Ascending aorta (tissue), 2 donors: ENCODE data around the gene ATP6V1E1. TPM values are rescaled to one million over a fixed set of nuclear protein-coding genes. Genes with fewer than 3 reads are reported as not detected.

Experiments used
- DNase-seq, 2 donors: peaks; one replicate each; pipeline ENCODE4 v3.0.0-alpha.2; 2019; ENCODE audit warnings: low spot score in 2 of 2
- H3K27ac ChIP-seq, 2 donors: fragments of 200-600 bp; sonication (generic); one replicate each; pipeline ENCODE4 v1.5.1; 2016 to 2017; ENCODE audit warnings: mild to moderate bottlenecking in 1 of 2
- H3K27me3 ChIP-seq: fragments of 200-600 bp; sonication (generic); one replicate; pipeline ENCODE4 v1.5.1; 2017
- H3K36me3 ChIP-seq, 2 donors: fragments of 200-600 bp; sonication (generic); one replicate each; pipeline ENCODE4 v1.5.1; 2016
- H3K4me1 ChIP-seq, 2 donors: fragments of 200-600 bp; sonication (generic); one replicate each; pipeline ENCODE4 v1.5.1; 2016 to 2017; ENCODE audit warnings: mild to moderate bottlenecking in 1 of 2
- H3K4me3 ChIP-seq, 2 donors: fragments of 200-600 bp; sonication (generic); one replicate each; pipeline ENCODE4 v1.5.1; 2016 to 2017; ENCODE audit warnings: mild to moderate bottlenecking in 1 of 2
- H3K9me3 ChIP-seq, 2 donors: fragments of 200-600 bp; sonication (generic); one replicate each; pipeline ENCODE4 v1.5.1; 2016
- CTCF ChIP-seq, 3 experiments: fragments of 200-600 bp in 2 of 3; fragments of 450-650 bp in 1 of 3; sonication (generic) in 2 of 3; IDR thresholded peaks; one replicate each; pipeline ENCODE4 v1.5.1; 2016 to 2019; ENCODE audit warnings: antibody characterized with exemption in 3 of 3, mild to moderate bottlenecking in 1 of 3, moderate library complexity in 1 of 3
- intact Hi-C: fragments of 100-400 bp; cut with DNase I; formaldehyde crosslinking; loops from one replicate; pipeline ENCODE4 v1.15.1; 2023
- total RNA-seq: library from RNA; depleted of rRNA; stranded (reverse); fragments of >200 nt; gene quantifications from one replicate; pipeline ENCODE4 v1.1.0, GENCODE V29; 2016

The ATP6V1E1 gene
- total RNA-seq, 1 donor from 2014 or later: 94.6 TPM

DNA sequence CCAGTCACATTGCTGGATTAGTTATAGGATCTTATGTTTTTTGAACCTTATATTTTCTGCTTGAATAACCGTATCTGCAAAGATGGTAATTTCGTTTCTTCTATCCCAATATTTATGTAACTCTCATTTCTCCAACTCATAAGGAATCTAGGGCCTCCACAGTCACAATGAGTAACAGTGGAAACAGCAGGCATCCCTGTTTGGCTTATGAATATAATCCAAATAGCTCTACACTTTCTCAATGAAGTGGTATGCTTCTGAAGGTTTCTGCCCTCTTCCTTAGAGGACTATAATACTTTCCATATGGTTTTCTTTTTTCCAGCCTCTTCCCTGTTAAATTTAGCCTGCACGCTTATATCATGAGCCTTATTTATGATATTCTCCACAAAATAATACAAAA, 16.5 kb downstream of the ATP6V1E1 start:
- Histone ChIP-seq H3K9me3 (no peaks in the 10 kb centered on the region), H3K27me3 (no peaks in the 10 kb centered on the region), H3K4me3 (no peak overlapping the region), H3K36me3 (peaks cover 30 to 64% of the 10 kb centered on the region in 2 donors), H3K4me1 (no peaks in the 10 kb centered on the region), H3K27ac (no peak overlapping the region)
- intact Hi-C loops: no loop called here
- no peak for TF ChIP-seq CTCF (IDR thresholded peaks at IDR 0.05)
- DNase-seq: no peak

DNA sequence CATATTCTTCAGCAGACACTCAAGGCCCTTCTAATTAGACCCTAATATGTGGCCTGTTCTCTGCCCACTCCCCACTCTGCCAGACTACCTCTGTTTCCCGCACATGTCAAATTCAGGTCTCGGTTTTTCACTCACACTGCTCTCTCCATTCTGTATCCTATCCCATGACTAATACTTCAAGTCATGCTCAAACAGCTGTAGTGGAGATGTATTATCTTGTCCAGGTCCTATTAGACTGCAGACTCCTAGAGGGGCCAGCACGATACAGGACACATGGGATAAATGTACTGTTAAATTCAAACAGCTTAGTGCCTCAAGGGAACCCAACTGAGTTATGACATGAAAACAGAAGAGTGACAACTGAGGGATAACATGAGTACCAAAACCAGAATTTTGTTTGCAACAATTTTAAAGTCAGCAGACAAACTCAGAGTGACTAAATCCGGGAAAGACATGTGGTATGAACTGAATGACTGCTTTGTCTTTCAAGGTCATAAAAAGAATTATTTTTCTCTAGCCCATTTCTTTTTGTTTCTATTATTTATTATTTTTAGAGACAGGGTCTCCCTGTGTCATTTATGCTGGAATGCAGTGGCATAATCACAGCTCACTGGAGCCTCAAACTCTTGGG, 20.5 kb downstream of the ATP6V1E1 start:
- no peak for TF ChIP-seq CTCF (IDR thresholded peaks at IDR 0.05)
- DNase-seq: no peak
- no peak overlapping the region for H3K4me3 ChIP-seq
- no peak overlapping the region for H3K27ac ChIP-seq
- no peaks in the 10 kb centered on the region for H3K4me1 ChIP-seq
- intact Hi-C loops: no loop called here
- H3K9me3 ChIP-seq: no peaks in the 10 kb centered on the region
- peaks cover 20 to 59% of the 10 kb centered on the region in 2 donors for H3K36me3 ChIP-seq
- no peaks in the 10 kb centered on the region for H3K27me3 ChIP-seq

DNA sequence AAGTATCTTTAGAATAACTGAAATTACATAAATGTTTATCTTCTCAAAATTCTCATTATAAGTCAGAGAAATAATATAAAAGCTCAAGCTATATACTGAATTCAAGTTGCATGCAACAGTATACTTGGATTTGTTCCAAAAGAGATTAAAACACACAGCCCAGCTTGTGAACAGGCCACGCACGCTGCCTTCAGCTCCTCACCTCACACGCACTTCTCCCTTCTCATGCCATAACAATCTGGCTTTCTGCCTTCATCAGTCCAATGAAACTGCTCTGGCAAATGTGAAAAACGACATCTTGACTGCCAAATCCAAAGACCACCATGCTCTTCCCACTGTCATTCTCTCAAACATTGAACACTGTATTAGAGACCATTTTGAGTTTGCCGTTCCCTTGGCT, 22.1 kb downstream of the ATP6V1E1 start:
- Histone ChIP-seq H3K36me3 (peaks cover 9 to 54% of the 10 kb centered on the region in 2 donors), H3K27me3 (no peaks in the 10 kb centered on the region), H3K27ac (no peak overlapping the region), H3K9me3 (no peaks in the 10 kb centered on the region), H3K4me1 (no peaks in the 10 kb centered on the region), H3K4me3 (no peak overlapping the region)
- no peak for DNase-seq
- TF ChIP-seq CTCF (IDR thresholded peaks at IDR 0.05): no peak
- intact Hi-C loops: no loop called here

DNA sequence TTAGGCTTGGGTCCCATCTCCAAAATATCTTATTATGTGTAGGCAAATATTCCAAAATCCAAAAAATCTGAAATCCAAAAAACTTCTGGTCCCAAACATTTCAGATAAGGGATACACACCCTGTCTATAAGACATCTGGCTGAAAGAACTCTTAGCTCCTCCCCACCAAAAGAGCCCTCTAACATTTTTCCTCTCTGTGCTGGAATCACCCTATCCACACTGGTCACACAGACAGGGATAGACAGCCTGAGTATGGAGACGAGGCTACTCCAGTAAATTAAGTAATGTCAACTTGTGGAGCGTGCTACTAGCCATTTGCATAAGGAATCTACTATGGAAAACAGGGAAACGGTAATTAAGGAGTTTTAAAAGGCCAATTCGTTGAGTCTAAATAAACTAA, 24.9 kb downstream of the ATP6V1E1 start:
- Histone ChIP-seq H3K27ac (no peak overlapping the region), H3K4me1 (no peaks in the 10 kb centered on the region), H3K36me3 (peaks cover 33 to 60% of the 10 kb centered on the region in 2 donors), H3K9me3 (no peaks in the 10 kb centered on the region), H3K4me3 (no peak overlapping the region), H3K27me3 (no peaks in the 10 kb centered on the region)
- no peak for DNase-seq
- intact Hi-C loops: no loop called here
- TF ChIP-seq CTCF (IDR thresholded peaks at IDR 0.05): no peak

- DNase-seq: no peak
- no peak for TF ChIP-seq CTCF (IDR thresholded peaks at IDR 0.05)
- no peak overlapping the region for H3K27ac ChIP-seq
- no peaks in the 10 kb centered on the region for H3K9me3 ChIP-seq
- intact Hi-C loops: no loop called here
- H3K36me3 ChIP-seq: peaks cover 51 to 70% of the 10 kb centered on the region in 2 donors
- H3K4me1 ChIP-seq: no peaks in the 10 kb centered on the region
- no peak overlapping the region for H3K4me3 ChIP-seq
- no peaks in the 10 kb centered on the region for H3K27me3 ChIP-seq
Observed at GRCh38 chr22:17601031-17601430, 27.5 kb downstream of the ATP6V1E1 start.

DNA sequence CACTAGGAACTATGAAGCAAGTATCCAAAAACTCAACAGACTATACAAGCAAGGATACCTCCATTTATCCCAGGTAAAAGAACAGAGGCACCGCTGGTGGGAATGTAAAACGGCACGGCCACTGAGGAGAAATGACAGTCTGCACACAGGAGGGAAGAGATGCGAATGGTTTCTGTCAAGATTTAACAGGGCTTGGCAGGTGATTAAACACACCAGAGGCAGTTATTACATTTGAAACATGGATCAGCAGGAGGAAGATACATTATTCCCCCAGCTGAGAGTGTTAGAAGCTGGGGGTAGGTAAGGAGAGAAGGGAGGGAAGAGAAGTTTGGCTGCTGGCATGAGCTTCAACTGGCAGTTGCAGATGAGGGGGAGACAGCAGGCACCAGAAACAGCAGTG, 30.2 kb downstream of the ATP6V1E1 start:
- Histone ChIP-seq H3K27me3 (no peaks in the 10 kb centered on the region), H3K36me3 (peaks cover 75 to 92% of the 10 kb centered on the region in 2 donors), H3K9me3 (no peaks in the 10 kb centered on the region), H3K4me3 (no peak overlapping the region), H3K4me1 (no peaks in the 10 kb centered on the region), H3K27ac (no peak overlapping the region)
- DNase-seq: no peak
- TF ChIP-seq CTCF (IDR thresholded peaks at IDR 0.05): no peak
- intact Hi-C loops: no loop called here
